HG03064 (cell line): ENCODE measurements around the gene WDFY2.

Experiments
- ATAC-seq: cut with Tn5 transposase; IDR thresholded peaks from one replicate; pipeline ENCODE4 v1.9.1; 2021; ENCODE audit warnings: low read depth; ENCODE audit not compliant: unreplicated experiment

WDFY2 gene

DNA sequence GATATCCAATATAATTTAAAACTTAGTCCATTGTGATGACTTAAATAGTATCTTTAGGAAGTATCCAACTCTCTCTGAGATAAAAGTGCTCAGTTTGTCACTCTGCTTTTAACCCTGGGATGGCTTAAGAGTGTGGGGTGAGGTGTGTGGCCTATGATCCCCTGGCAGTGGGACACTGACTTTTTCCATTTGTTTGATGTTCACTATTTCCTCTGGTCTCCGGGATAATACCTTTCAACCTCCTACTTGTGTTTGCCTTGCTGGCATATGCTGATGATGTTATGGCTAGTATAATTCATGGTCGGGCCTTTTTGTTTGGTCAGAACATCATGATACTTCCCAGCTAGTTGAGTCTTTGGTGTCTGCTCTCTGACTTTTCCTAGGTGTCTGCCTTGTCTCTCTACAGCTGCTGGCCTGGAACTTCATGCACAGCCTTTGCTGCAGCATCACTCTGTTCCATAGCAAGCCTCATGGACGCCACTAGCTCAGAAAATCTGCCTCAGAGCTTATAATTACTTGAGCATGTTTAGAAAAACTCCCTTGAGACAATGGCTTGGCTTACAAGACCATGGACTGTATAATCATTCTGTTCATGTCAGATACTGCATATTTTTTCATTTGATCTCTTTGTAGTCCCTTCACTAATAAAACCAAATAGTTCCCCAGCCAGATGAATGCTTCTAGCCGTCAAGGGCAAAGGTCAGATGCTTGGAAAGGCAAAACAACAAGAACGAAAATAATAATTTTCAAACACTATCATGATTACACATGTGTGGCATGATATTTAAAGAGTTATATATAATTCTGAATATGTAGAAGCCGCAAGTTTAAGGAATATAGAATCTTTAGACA, 75.2 kb downstream of the WDFY2 start:
- ATAC-seq, result no peak

DNA sequence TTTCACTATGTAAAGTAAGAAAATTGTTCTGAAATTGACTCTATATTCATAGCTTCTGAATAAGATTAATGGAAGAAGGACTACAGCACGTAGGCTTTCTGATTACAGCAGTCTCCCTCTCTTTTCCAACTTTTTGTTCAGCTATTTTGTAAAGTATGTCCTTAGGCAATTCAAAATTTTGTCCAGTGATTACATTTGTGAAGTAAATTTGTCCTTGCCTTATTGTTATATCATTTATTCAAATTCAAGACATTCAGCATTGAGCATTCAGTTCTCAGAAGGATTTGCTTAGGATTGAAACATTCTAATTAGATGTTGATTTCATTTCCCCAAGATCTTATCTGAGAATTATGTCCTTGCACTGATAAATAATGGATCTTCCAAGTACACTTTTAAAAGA, 76.6 kb downstream of the WDFY2 start:
- no peak for ATAC-seq

DNA sequence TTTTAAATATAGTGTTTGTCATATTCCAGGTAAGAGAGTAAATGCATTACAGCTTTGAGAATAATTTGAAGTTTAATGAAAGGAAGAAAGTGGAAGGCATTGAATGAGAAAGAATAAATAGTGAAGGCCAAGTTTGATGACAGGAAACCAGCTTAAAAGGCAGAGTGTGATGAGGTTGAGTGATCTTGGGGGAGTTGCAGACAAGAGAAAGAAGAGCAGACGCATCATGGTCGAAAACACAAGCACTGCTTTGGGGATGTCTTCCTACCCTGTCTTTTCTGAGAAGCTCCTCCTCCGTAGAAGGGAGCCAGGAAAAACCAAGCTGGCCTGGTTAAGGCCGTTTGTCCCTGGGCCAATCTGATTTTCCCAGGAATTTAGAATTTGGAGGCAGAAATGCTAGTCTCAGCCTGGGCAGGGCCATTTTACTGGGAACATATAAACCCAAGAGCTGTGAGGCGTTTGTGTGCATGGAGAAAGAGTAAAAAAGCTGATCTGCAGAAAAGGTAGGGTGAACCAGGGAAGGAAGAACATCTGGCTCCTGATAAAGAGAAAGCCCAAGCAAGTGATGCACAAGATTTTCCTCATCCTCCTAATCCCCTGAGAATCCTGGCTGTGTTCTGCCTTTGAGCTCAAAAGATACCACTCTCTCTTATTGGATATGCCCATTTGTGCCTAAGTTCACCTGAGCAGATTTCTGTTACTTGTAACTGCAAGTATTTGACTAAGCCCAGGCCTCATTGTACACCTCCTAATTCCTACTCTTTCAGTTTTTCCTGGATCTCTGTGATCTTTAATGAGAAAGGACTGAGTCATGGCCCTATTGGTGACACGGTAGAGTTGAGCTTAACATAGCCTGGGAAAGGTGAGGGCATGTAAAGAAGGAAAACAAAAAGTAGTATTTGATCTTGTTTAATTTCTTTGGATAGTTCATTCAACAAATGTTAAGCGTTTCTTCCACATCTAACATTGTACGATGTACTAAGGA, 80.0 kb downstream of the WDFY2 start:
- no peak for ATAC-seq

DNA sequence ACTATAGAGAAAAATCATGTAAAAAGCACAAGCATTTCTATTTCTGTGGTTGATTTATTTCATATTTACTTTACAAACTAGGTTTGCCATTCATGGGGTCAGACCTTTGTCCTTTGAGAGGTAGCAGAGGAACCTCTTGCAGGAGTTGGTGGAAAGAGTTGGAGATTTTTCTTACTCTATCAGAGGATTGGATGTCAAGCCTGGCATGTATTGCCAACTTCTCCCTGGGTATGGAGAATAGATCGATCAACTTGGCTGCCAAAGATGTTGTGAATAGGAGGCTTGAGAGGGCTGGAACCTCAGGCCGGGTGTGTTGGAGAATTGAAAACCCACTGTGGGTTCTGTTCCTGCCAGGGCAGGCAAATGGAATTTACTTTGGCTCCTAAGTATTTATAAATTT, 81.2 kb downstream of the WDFY2 start:
- ATAC-seq, result no peak

DNA sequence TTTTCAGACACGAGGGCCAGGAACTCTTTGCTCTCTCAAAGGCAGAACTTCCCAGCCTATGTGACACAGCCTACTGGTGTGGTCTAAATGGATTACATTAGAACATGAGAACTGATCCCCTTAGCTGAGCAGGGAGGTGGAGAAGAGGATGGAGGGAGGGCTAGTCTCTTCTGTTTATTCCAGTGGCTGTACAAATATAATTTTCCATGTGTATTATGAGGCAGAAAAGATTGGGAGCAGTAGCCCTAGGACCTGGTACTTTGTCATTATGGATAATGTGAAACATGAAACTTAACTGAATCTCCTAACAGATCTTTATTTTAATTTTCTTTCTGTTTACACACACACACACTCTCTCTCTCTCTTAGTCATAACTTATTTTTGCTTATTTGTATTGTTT, 82.1 kb downstream of the WDFY2 start:
- ATAC-seq, result no peak

DNA sequence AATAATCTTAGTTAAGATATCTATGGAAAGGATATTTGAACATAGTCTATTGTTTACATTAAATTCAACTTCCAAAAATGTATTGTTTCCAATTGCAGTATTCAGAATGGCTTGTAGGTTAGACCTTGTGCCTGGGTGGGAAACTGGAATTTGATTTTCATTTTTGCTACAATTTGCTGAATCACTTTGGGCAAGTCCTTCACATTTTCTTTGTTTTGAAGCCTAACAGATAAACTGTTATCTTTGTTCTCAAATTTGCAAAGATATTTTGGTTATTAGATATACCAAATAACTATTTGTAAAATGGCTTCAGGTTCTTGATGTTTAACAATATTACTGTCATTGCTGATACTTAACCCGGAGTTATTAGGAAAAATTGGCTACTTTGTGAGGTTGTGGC, 82.6 kb downstream of the WDFY2 start:
- no peak for ATAC-seq

DNA sequence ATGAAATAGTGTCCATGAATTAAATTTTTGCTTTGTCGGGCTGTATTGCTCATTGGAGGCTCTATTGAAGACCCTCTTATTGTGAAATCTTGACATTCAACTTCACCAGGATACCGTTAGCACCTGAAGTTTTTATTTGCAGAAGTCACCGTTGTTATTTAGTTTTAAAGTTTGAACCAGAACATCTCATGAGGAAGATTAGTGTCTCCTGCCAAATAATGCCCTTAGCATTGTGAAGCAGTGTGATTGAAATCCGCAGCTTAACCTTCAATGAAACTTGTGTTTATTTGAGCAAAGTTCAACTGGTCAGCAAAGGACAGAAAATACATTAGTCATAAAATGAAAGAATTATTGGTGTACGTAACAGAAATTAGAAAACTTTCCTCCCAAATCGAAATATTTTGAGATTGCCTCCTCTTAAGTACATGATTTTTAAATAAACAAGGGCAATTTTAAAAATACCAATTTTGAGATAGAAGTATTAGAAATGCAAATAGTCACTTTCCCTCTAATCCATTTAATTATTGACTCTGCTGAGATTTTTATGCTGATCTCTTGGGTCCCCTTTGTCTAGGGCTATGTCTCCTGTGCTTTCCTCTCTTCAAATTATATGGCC, 84.4 kb downstream of the WDFY2 start:
- ATAC-seq, result no peak

DNA sequence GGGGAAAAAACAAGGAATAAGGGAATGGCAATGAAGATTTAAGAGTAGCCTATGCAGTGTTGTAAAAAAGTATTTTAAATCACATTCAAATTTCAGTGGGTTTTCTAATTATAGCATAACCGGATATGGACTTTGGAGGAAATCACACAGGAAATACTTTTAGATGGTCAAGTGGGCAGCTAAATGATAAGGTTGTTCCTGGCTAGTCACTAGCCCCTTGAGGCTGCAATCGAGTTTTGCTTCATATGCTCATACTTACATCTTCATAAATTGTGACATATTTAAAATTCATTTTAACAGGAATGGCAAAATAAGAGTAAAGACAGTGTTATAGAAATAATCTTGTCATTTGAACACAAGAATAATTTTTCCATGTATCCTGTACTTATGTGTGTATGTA, 88.9 kb downstream of the WDFY2 start:
- ATAC-seq, result no peak

DNA sequence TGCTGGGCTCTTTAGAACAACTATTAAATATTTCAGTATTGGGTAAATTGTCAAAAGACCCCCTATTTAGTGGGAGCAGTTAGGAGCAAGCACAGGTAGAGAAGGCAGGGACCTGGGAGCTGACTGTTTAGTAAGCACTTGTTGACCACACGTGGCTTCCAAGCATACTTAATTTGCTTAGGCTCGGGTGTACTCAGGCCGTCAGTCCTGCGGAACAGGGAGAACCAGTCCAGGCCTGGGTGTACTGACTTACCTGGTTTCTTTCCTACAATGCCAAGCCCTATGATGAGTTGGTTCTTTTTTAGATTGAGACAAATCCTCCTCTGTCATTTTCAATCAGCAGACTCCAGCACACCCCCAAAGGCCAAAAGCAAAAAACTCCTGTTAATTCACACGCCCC, 90.0 kb downstream of the WDFY2 start:
- ATAC-seq, result no peak

DNA sequence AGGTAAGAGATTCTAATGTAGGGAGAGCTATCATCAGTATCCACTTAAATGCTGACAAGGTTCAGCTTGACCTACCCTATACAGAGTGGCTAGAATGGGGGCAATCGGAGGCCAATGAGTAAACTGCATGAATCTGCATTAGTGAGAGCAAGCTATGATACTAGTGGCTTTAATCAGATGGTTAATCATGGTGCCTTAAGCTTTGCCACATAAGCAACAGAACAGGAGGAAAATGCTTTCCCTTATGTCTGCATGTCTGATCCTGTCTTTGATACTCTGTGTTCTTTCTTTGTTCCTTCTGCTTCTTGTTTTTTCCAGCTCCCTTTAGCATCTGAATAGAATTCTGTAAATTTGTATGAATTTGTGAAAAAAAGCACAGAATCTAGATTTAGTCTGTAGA, 91.1 kb downstream of the WDFY2 start:
- ATAC-seq, result no peak

DNA sequence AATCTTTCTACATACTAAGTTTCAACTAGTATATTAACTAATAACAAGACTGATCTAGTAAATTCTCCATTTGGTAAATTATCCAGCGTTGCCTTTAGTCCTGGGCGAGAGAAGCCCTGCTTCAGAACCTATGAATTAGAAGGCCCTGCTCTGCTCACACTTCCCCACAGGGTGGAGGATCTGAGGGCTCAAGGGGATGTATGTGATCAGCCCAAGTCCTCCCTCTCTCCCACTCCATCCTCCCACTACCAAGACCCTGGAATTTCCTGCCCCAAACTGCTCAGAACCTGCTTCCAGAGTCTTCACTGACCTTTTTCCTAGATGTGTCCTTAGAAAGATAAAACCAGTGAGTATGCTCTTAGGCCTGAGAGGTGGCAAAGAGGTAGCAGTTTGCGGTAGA, 91.6 kb downstream of the WDFY2 start:
- ATAC-seq, result no peak

DNA sequence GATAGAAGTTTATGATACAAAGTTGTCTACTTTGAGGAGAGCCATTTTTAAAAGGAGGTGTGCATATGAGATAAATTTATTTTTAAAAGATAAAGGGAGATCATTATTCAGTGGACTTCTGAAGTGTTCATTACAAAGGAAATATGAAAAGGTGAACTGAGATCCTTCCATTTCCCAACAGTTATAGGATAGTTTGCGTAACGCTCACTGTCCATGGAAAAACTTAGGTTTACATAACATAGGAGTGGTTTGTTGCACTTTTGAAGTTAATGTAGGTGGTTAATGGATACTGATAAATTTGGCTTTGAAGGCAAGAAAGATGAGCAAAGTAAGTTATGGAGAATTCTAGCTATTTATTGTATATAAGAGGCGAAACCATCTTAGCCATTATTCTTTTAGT, 92.5 kb downstream of the WDFY2 start:
- ATAC-seq, result no peak

DNA sequence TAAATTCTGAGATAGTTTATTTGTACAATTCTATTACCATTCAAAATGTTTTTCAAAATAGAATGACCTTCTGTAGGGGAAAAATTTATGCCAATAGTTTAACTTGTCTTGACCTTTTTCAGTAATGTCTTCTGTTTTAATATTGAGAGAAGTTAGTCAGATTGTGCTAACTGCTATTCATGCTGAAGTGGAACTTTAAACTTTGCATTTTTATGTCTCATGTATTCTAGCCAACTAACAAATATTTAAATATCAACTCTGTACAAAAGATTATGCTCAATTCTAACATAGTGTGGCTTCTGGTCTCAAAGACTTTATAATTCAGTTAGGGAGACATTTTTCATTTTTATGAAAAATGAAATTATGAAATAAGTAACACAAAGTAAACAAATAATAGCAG, 94.2 kb downstream of the WDFY2 start:
- no peak for ATAC-seq

DNA sequence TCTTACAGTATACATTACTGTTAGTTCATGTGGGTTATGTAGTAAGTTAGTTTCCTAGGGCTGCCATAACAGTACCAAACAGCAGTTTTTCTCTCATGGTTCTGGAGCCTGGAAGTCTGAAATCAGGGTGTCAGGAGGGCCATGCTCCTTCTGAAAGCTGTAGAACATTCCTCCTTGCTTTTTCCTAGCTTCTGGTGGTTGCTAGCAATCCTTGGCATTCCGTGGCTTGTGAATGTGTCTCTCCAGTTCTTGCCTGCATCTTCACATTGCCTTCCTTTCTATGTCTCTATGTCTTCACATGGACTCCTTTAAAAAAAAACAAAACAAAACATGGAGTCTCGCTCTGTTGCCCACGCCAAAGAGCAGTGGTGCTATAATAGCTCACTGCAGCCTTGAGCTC, 95.4 kb downstream of the WDFY2 start:
- ATAC-seq, result no peak

DNA sequence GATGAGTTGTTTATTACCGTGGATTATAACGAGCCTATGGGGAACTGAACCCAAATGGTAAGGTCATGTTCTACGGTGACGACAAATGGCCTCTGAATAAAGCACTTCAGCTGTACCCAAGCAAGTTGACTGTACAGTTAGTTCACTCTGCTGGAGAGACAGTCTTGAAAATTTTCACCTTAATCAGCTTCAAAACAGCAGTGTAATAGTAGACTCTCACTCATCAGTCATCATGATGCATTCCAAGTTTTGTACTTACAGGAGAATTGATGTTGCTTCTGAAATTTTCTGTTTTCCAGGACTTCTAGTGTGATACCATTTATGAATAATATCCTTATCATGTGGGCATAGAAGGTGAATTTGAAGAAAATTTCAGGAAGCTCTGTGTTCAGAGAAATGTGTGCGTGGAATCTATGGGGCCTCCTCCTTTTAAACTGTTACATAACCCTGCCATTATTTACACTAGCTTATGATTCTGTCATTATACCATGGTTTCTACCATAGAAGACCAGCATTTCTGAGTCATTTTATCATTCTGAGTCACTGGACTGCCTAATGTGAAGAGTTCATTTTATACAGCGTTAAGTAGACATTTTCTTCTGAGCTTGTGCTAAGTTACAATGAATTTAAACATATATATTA, 96.9 kb downstream of the WDFY2 start:
- ATAC-seq, result no peak

DNA sequence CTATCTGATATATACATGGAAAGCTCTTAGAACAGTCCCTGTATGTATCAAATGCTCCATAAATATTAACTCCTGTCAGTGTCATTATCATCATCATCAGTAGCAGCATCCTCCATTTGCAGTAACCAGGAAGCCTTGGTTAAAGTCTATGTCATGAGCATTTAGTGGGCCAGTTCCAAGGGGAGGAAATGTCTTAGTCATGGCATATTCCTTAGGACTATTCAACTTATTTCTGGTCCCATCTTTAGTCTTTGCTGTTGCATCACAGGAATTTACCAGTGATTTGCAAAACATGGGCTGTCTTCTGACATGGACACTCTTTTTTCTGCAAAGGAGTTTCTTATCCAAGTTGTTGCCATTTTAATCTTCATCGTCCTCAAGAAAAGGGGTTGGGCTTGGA, 98.4 kb downstream of the WDFY2 start:
- no peak for ATAC-seq

DNA sequence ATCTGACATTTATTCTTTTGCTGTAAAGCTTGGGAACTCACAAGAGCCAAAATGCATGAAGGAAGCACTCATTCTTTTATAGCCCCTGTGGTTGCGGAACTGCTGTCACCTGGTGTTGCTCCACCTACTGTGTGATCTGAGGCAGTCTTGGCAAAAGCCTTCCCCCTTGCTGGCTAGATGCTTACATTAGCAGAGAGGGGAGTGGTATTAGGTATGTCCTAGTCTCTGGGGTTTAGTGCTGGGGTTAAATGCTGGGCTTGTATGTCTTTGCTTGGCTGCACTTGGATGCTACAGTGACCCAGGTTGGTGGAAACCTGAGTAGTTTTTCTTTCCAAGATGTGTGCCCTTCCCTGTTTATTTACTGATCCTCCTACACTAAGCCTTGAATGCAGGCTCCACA, 99.3 kb downstream of the WDFY2 start:
- no peak for ATAC-seq

DNA sequence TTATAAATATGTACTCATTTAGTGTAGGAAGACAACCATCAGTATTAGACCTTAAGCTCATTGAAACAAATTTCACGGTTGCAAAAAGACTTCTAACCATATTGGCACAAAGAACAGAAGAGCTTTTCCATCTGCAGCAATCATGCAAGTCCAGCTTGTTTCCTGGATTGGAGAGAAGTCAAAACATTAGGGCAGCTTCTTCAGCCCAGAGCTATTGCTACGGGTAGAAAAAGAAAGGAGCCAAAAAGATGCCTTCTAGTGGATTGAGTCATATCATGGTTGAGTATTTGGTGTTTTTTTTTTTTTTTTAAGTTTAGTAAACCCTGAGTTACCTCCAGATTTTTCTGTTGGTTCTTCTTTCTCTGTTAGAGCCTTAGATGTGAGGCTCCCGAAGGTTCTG, 99.8 kb downstream of the WDFY2 start:
- no peak for ATAC-seq

DNA sequence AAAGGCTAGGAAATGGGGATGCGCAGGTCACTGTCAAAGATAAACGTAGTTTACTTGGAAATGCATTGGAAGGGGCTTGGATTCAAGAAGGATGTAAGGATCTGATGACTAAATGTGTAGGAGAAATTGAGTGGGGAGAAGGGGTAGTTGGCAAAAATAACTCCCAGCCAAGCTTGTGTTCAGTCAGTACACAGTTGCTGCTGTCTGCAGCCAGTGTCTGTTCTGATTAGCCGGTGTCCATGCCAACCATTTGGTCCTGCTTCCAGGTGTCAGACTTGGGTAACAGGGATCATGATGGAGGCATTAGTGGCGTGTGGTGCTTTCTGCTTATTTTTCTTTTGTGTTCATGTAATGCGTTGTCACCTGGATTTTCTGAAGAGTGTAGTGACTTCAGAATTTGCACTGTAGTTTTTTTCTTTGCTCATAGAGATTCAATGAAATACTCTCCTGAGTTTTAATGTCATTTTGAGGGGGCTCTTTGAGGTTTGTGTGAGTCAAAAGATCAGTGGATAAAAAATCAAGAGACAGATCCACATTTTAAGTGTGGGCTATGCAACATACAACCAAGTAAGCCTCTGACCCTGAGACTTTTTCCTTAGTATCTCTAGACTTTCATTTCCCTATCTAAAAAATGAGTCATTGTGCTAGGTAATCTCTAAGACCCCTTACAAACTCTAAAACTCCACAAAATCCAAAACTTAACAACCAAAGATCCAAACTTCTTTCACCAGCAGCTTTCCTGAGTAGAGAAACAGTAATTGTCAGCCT, 103.9 kb downstream of the WDFY2 start:
- ATAC-seq, result no peak
